Stimulated activated CD4-positive, alpha-beta T cell treated with anti-CD3 and anti-CD28 coated beads, Interleukin-1b, Interleukin-23, amount 100 ng/mL, for 24 hours (primary cell): Measurements from ENCODE around the gene TPX2.
"Not testable (repeated sequence)": the region's sequence is repeated elsewhere in the genome, so short reads cannot be mapped to it uniquely, and the experiment has no call there.

Experiments used
- DNase-seq, 4 experiments: peaks; one replicate each; pipeline ENCODE4 v3.0.0-alpha.2; 2020; ENCODE audit warnings: low read depth in 4 of 4, low spot score in 1 of 4

Gene TPX2

GRCh38 chr20:31813611-31814010 lies 74.5 kb downstream of the TPX2 start:
- no peak for DNase-seq

GRCh38 chr20:31814142-31814541 lies 75.1 kb downstream of the TPX2 start:
- not testable (repeated sequence) for DNase-seq

DNA sequence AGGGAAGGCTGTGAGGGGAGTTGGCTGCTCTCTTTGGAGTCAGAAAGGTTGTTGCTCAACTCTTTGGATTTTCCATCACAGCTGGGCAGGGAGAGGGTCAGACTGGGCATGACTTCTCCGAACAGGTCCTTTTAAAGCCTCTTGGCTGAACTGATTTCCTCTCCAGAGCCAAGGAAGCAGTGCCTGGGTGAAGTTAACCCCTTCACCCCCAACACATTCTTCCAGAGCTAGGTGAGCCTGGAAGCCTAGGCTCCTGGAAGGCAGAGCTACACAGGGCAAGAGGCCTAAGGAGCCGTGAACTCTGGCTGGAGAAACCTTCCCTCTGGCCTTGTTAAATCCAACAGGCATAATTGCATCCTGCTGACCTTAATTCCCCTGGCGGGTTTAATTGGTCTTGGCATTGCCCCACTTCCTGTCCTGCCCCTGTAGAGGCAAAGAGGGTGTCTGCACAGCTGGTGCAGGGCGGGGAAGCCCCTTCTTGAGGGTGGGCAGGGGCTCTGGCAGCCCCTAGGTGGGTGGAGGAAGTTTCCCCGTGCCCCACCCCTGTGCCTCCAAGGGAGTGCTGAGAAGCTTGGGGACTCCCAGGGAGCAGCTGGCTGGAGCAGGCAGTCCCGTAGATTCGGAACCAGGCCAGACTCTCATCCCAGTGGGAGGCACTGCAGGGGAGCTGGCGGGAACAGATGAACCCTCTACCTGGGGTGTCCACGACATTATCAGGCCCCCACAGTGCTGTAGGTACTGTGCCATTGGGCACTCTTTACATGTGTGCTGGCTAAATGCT lies 76.5 kb downstream of the TPX2 start:
- DNase-seq = no peak

DNA sequence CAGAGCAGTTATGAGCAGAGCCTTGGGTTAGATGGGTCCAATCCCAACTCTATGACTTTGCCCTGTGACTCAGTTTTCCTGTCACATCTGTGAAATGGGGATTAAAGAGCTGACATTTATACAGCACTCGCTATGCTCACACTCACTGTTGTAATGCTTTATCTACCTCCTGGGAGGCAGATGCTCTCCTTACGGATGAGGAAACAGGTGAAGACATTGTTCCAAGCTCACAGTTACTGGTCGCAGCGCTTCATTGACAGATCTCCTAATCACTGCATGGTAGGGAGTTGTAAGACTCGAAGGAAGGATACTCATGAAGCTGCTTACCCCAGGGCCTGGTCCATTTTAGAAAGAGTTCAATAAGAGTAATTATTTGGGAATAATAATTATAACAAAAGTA lies 77.1 kb downstream of the TPX2 start:
- no peak for DNase-seq

GRCh38 chr20:31817461-31817860 lies 78.4 kb downstream of the TPX2 start:
- no peak for DNase-seq

GRCh38 chr20:31818376-31818908 lies 79.4 kb downstream of the TPX2 start:
- no peak for DNase-seq

GRCh38 chr20:31819083-31819784 lies 80.1 kb downstream of the TPX2 start, which contains the start of gene MYLK2:
Gene MYLK2 (plus strand): TSS chr20:31819356. CDS start chr20:31819581, 225 bp downstream.
- DNase-seq = no peak

DNA sequence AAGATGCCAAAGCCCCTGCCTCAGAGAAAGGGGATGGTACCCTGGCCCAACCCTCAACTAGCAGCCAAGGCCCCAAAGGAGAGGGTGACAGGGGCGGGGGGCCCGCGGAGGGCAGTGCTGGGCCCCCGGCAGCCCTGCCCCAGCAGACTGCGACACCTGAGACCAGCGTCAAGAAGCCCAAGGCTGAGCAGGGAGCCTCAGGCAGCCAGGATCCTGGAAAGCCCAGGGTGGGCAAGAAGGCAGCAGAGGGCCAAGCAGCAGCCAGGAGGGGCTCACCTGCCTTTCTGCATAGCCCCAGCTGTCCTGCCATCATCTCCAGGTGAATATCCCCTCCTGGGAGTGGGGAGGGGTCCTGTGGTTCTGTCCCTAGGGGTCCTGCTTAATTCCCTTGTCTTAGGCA lies 81.1 kb downstream of the TPX2 start:
- DNase-seq = no peak

GRCh38 chr20:31821427-31821826 lies 82.3 kb downstream of the TPX2 start:
- DNase-seq = no peak

- DNase-seq = peak; percentile 58 to 79 (median 62)
Observed at GRCh38 chr20:31822421-31823330, 83.6 kb downstream of the TPX2 start.

DNA sequence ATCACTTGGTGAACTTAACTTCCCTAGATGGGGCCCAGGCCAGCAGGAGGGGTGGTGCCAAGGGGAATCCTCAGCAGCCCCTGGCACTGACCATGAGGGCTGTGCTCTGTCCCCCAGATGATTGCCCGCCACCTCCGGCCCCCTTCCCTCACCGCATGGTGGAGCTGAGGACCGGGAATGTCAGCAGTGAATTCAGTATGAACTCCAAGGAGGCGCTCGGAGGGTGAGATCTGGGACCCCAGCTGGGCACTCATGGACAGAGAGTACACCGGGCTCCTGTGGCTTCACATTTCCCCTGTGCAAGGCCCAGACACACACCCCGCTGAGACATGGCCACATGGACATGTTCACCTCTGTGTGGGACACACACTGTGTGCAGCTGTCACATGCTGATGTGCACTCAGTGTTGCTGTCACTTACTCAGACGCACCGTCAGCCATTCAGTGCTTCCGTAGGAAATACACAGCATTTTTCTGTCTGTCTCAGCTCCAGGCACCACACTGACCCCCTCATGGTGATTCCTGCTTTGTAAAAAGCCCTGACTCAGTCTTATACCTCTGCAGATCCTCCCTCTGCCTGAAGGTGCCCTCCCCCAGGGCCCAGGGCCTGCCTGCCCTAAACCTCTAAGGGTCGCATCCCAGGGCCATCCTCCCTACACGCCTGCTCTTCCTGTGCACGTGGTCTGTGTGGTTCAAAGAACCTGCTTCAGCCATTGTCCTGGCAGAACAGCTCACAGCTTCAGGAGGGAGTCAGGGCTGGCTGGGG lies 84.5 kb downstream of the TPX2 start:
- DNase-seq = no peak

DNA sequence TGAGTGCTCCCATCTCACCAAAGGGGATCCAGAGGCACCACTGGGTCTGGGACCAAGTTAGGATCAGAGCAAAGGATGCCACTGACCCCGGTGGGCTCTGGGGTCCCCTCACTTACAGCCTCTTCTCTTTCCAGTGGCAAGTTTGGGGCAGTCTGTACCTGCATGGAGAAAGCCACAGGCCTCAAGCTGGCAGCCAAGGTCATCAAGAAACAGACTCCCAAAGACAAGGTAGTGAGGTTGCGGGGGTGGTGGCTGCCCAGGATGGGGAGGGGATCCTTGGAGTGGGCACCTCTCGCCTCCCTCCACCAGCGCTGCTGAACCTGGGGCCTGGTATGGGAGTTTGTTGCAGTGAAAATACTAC lies 85.0 kb downstream of the TPX2 start:
- no peak for DNase-seq

DNA sequence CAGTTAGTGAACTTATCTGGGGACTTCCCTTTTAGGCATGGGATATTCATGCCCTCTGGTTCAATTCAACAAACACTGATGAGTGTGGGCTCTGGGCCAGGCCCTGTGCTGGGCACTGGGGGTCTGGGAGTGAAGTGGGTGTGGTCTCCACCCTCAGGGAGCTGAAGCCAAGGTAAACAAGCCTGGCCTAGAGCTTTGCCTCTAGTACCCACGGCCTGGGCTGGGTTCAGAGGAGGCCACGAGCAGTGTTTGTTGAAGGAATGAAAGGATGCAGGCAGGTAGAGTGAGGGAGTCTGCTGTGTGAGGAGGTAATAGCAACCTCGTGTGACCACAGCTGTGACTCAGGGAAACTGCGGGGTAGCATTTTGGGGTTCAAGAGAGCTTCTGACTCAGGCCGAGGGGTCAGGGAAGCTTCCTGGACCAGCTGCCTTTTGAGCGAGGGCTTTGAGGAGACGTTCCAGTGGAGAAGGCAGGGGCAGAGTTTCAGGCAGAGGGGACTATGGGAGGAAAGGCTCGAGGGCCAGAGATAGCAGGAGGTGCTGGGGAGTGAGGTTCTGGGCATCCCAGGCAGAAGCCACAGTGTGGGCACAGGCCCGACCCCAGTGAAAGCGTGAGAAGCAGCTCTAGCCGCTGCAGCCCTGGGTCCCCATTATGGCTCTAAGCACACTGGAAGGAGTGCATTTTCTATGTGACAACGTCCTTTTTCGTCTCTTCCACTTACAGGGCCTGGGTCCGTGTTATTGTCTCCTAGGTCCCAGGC lies 85.6 kb downstream of the TPX2 start:
- DNase-seq = no peak

DNA sequence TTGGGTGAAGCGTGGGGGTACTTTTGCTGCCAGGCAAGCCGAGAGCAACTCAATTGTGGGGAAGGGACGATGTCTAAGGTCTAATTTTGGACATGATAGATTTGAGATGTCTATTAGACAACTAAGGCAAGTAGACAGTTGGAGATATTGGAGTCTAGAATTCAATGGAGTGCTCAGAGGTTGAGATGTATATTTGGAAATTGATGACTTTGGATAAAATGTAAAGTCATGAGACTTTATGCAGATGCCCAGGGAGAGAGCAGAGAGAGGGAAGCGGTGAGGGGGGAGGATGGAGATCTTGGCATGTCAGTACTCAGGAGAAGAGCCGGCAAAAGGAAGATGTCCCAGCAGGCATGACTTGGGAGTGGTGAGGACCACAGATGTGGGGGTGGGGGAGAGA lies 87.0 kb downstream of the TPX2 start:
- DNase-seq = no peak

- no peak for DNase-seq
Observed at GRCh38 chr20:31827059-31827458, 88.0 kb downstream of the TPX2 start.

DNA sequence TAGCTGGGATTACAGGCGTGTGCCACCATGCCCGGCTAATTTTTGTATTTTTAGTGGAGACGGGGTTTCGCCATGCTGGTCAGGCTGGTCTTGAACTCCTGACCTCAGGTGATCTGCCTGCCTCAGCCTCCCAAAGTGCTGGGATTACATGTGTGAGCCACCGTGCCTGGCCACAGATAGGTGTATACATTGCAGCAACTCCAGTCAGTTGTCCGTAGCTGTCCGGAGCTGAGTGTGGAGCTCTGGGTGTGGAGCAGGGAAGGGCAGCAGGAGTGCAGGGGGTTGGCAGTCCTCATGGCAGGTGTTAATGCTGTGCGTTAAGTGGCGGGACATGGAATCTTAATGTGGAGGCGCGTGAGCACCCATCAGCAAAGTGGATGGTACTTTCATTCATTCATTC lies 88.9 kb downstream of the TPX2 start:
- DNase-seq = not testable (repeated sequence)

GRCh38 chr20:31829731-31830130 lies 90.6 kb downstream of the TPX2 start:
- DNase-seq = no peak

DNA sequence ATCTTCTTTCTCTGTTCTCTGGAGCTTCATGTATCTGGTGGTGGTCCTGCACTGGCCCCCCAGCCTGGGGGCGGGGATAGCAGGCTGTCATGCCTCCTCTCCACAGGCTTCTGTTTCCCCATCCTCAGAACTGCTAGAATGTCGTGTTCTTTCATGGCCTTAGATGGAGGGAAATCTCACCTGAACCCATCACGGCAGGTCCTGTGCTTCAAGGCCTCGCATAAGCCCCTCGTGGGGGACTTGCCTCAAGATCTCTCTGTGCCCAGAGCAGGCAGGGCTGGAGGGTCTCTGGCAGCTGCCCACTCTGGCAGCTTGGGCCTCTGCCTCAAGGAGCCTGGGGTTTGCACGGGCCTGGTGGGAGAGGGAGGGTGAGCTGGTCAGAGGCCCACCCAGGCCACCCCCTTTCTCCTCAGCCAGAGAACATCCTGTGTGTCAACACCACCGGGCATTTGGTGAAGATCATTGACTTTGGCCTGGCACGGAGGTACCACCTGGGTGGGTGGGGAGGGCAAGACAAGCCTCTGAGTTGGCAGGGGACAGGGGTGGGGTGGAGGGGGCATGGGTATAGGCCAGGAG lies 91.4 kb downstream of the TPX2 start:
- no peak for DNase-seq

GRCh38 chr20:31831211-31831610 lies 92.1 kb downstream of the TPX2 start:
- DNase-seq = no peak
